HEK293 (cell line): ENCODE measurements around the gene GAS7.
"Not testable (repeated sequence)": the region's sequence is repeated elsewhere in the genome, so short reads cannot be mapped to it uniquely, and the experiment has no call there.

ENCODE experiments used
- CTCF ChIA-PET: fragments of 350-600 bp; formaldehyde crosslinking; extraction: SDS; loops from one replicate; lab custom pipeline; 2021; ENCODE audit warnings: antibody characterized with exemption; lab: Yijun Ruan, JAX
- POLR2A ChIA-PET: fragments of 300-600 bp; formaldehyde crosslinking; extraction: SDS; loops from one replicate; lab custom pipeline; 2020; ENCODE audit warnings: antibody characterized with exemption, inconsistent platforms; lab: Yijun Ruan, JAX
- H3K27ac ChIP-seq: fragments of 200-500 bp; sonication (Bioruptor generic); 2 replicates; pipeline ENCODE4 v1.5.1; 2014; ENCODE audit warnings: low read depth, low read length, control low read depth, inconsistent platforms; ENCODE audit errors: extremely low read depth
- H3K36me3 ChIP-seq, 2 experiments: fragments of 200-500 bp in 1 of 2; sonication (Bioruptor generic) in 1 of 2; 1 replicate in 1 of 2; 2 replicates in 1 of 2; pipeline ENCODE4 v1.5.1; 2014 to 2017; ENCODE audit warnings: inconsistent platforms in 2 of 2, low read length in 2 of 2; ENCODE audit not compliant: control insufficient read depth in 2 of 2, insufficient read depth in 1 of 2
- H3K4me1 ChIP-seq: fragments of 200-500 bp; sonication (Bioruptor generic); 2 replicates; pipeline ENCODE4 v1.5.1; 2014; ENCODE audit warnings: mild to moderate bottlenecking, low read length, inconsistent platforms; ENCODE audit not compliant: control insufficient read depth, insufficient read depth
- H3K4me3 ChIP-seq: 2 replicates; pipeline ENCODE4 v1.5.1; 2011; ENCODE audit warnings: low read depth, mild to moderate bottlenecking, control low read depth, low read length, moderate library complexity
- H3K9me3 ChIP-seq: fragments of 200-500 bp; sonication (Bioruptor generic); 2 replicates; pipeline ENCODE4 v1.5.1; 2014; ENCODE audit warnings: low read depth, low read length, inconsistent platforms; ENCODE audit not compliant: control insufficient read depth, insufficient read depth
- GLIS1 ChIP-seq: fragments of 450-650 bp; formaldehyde crosslinking; IDR thresholded peaks from 2 replicates; pipeline ENCODE4 v1.5.1; 2016; ENCODE audit warnings: missing biosample characterization, missing genetic modification characterization
- HOXD13 ChIP-seq: sonication (generic); formaldehyde crosslinking; IDR thresholded peaks from 2 replicates; pipeline ENCODE4 v1.8.0; 2022; ENCODE audit warnings: missing genetic modification reagents, borderline replicate concordance
- KLF1 ChIP-seq: fragments of 450-650 bp; formaldehyde crosslinking; IDR thresholded peaks from 2 replicates; pipeline ENCODE4 v1.5.1; 2016; ENCODE audit warnings: missing biosample characterization, missing genetic modification characterization
- ZBTB10 ChIP-seq: fragments of 450-650 bp; formaldehyde crosslinking; IDR thresholded peaks from 2 replicates; pipeline ENCODE4 v1.5.1; 2016; ENCODE audit warnings: missing biosample characterization, missing genetic modification characterization
- ZBTB17 ChIP-seq: fragments of 450-650 bp; formaldehyde crosslinking; IDR thresholded peaks from 2 replicates; pipeline ENCODE4 v1.5.1; 2016; ENCODE audit warnings: missing biosample characterization, missing genetic modification characterization
- ZBTB20 ChIP-seq: fragments of 450-650 bp; formaldehyde crosslinking; IDR thresholded peaks from 2 replicates; pipeline ENCODE4 v1.5.1; 2016; ENCODE audit warnings: missing biosample characterization, missing genetic modification characterization
- ZIC2 ChIP-seq: fragments of 450-650 bp; formaldehyde crosslinking; IDR thresholded peaks from 2 replicates; pipeline ENCODE4 v1.5.1; 2016; ENCODE audit warnings: missing biosample characterization, missing genetic modification characterization
- ZNF133 ChIP-seq: fragments of 450-650 bp; formaldehyde crosslinking; IDR thresholded peaks from 2 replicates; pipeline ENCODE4 v1.5.1; 2016; ENCODE audit warnings: missing biosample characterization, missing genetic modification characterization
- ZNF148 ChIP-seq: fragments of 450-650 bp; formaldehyde crosslinking; IDR thresholded peaks from 2 replicates; pipeline ENCODE4 v1.5.0; 2017; ENCODE audit warnings: missing biosample characterization, missing genetic modification characterization, borderline replicate concordance
- ZNF521 ChIP-seq: fragments of 450-650 bp; formaldehyde crosslinking; IDR thresholded peaks from 2 replicates; pipeline ENCODE4 v1.5.1; 2017; ENCODE audit warnings: missing biosample characterization, mild to moderate bottlenecking, missing genetic modification characterization
- ZNF561 ChIP-seq: fragments of 450-650 bp; IDR thresholded peaks from 2 replicates; pipeline ENCODE4 v1.5.1; 2018; ENCODE audit warnings: missing biosample characterization, missing genetic modification characterization, borderline replicate concordance
- ZNF585B ChIP-seq: fragments of 450-650 bp; formaldehyde crosslinking; IDR thresholded peaks from 2 replicates; pipeline ENCODE4 v1.5.1; 2016; ENCODE audit warnings: missing biosample characterization, missing genetic modification characterization
- TF ChIP-seq, protein P1 (sequence below): fragments of 450-650 bp; formaldehyde crosslinking; IDR thresholded peaks from 2 replicates; pipeline ENCODE4 v1.5.1; 2017; ENCODE audit warnings: missing biosample characterization, missing genetic modification characterization
- TF ChIP-seq, protein P2 (sequence below): fragments of 450-650 bp; formaldehyde crosslinking; IDR thresholded peaks from 2 replicates; pipeline ENCODE4 v1.5.1; 2016; ENCODE audit warnings: missing biosample characterization, missing genetic modification characterization

GAS7 gene

DNA sequence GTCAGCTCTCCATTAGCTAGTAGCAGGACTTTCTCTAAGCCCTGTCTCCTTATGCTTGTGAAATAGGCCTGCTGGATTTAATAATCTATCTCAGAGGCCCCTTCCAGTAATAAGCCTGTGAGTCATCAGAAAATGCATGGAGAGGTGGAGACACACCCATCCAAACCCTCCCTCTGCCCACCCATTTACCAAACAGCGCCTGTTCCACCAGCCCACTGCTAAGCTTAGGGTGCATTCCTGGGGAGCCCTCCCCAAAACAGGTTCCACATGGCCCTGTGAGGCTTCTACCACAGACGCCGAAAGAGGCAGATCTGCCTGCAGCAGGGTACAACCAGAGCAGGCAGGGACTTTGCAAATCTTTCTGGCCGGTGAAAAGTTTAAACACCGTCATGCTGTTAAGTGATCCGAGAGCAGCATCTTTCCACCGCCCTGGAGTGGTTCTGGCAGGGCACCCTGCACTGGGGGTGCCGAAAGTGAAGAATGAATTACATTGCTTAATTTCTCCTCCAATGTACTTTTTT lies 99.3 kb downstream of the GAS7 start:
- no peak overlapping the region for H3K4me3 ChIP-seq
- no peaks in the 10 kb centered on the region for H3K9me3 ChIP-seq
- CTCF ChIA-PET: no interaction called here
- no peak for TF ChIP-seq ZNF133 (tag by site-specific recombination)
- no peak for TF ChIP-seq ZNF148 (tag by site-specific recombination)
- 0 out of 2 replicates have a peak, but pooled peaks have one; percentile 33 for TF ChIP-seq ZBTB17 (tag by site-specific recombination)
- 0 out of 2 replicates have a peak, but pooled peaks have one; percentile 22 for TF ChIP-seq KLF1 (tag by site-specific recombination)
- POLR2A ChIA-PET: interaction anchor here (0.6 kb wide), 1 partner anchor 1861 kb away, joined by 3 read pairs; no protein-coding TSS in a partner anchor
- no peak overlapping the region for H3K27ac ChIP-seq
- H3K36me3 ChIP-seq: no peaks in the 10 kb centered on the region
- H3K4me1 ChIP-seq: no peaks in the 10 kb centered on the region; the same call in 1 of the 2 replicates

DNA sequence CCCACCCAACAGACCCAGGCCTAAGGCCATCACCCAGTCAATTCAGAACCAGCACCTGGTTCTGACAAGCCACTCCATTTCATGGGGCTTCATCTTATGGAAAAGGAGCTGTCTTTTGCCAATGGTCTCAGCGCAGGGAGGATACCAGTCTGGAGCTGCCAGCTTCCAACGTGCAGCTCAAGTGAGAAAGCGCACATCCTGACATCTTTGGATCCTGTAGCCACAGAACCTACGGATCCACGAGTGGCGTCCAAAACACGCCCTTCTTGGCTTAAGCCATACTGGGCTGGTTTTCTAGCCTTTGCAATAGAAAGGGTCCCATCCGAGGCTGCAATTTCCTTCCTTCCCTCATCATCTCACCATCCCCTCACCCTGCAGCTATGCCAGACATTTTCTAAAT lies 101.8 kb downstream of the GAS7 start:
- no peaks in the 10 kb centered on the region for H3K36me3 ChIP-seq
- CTCF ChIA-PET: interaction anchor here (0.5 kb wide), 1 partner anchor 9 kb away, joined by 3 read pairs; no protein-coding TSS in a partner anchor
- H3K9me3 ChIP-seq: no peaks in the 10 kb centered on the region
- H3K4me1 ChIP-seq: no peaks in the 10 kb centered on the region; the same call in 1 of the 2 replicates
- POLR2A ChIA-PET: no interaction called here
- no peak overlapping the region for H3K27ac ChIP-seq
- no peak overlapping the region for H3K4me3 ChIP-seq
- no peak for TF ChIP-seq ZBTB10
- TF ChIP-seq, protein P1, sequence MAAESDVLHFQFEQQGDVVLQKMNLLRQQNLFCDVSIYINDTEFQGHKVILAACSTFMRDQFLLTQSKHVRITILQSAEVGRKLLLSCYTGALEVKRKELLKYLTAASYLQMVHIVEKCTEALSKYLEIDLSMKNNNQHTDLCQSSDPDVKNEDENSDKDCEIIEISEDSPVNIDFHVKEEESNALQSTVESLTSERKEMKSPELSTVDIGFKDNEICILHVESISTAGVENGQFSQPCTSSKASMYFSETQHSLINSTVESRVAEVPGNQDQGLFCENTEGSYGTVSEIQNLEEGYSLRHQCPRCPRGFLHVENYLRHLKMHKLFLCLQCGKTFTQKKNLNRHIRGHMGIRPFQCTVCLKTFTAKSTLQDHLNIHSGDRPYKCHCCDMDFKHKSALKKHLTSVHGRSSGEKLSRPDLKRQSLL (tag by site-specific recombination): no peak
- TF ChIP-seq GLIS1 (tag by site-specific recombination): no peak
- TF ChIP-seq, protein P2, sequence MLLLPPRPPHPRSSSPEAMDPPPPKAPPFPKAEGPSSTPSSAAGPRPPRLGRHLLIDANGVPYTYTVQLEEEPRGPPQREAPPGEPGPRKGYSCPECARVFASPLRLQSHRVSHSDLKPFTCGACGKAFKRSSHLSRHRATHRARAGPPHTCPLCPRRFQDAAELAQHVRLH (tag by site-specific recombination): no peak
- TF ChIP-seq ZNF561 (tag by site-specific recombination): no peak
- no peak for TF ChIP-seq ZNF521
- no peak for TF ChIP-seq ZBTB20 (tag by site-specific recombination)
- no peak for TF ChIP-seq ZNF585B (tag by site-specific recombination)
- no peak for TF ChIP-seq ZIC2 (tag by site-specific recombination)

- POLR2A ChIA-PET, H3K9me3 ChIP-seq, H3K4me3 ChIP-seq, H3K27ac ChIP-seq, H3K4me1 ChIP-seq, H3K36me3 ChIP-seq, CTCF ChIA-PET: not testable (repeated sequence)
- TF ChIP-seq GLIS1 (tag by site-specific recombination) (peak; percentile 21; the same call in 1 of the 2 replicates), HOXD13 (CRISPR knock-in tag) (peak; percentile 87)
Observed at GRCh38 chr17:10095295-10095694, 103.1 kb downstream of the GAS7 start.
